B cell (primary cell): ENCODE results near the gene JAG2. TPM values are rescaled to one million over a fixed set of nuclear protein-coding genes. Genes with fewer than 3 reads are reported as not detected.

Experiments
- polyA plus RNA-seq: library from polyadenylated mRNA; depleted of rRNA; stranded (reverse); fragments of >200 nt; gene quantifications from 2 replicates; pipeline ENCODE4 v1.2.3, GENCODE V29; 2012
- small RNA-seq: library from RNA; depleted of rRNA; stranded (forward); fragments of <200 nt; gene quantifications from one replicate; pipeline ENCODE3, GENCODE V24; 2012; ENCODE audit warnings: low replicate concordance, low read depth; ENCODE audit not compliant: insufficient read length
- total RNA-seq, 2 donors: library from RNA; stranded (reverse); fragments of 120-200 nt in 1 of 2; gene quantifications; 1 replicate in 1 of 2; 2 replicates in 1 of 2; pipeline versions ENCODE4 v1.2.3 to v1.2.4, GENCODE V29; 2013 to 2022

Gene JAG2
- total and polyA plus RNA-seq, 2 donors (not counting 1 experiment from before 2014, with no cell fraction given) = 0.27 to 0.34 TPM

Small RNAs within 50 kb of the gene (small RNA-seq; reads per million reads assigned to genes)
- not detected for gene AL512356.2
- not detected for gene MIR6765

Other genes with a start within 250 kb of the JAG2 start
- 49.9 and 51.0 TPM in 2 replicates for gene PLD4, start 243.9 kb downstream of the JAG2 start, total RNA-seq
- 79.7 and 91.2 TPM in 2 replicates for gene PLD4, start 243.9 kb downstream of the JAG2 start, polyA plus RNA-seq
- not detected in 2 replicates for gene AHNAK2, start 190.4 kb downstream of the JAG2 start, total RNA-seq
- gene AHNAK2, start 190.4 kb downstream of the JAG2 start, polyA plus RNA-seq = not detected in 2 replicates
- gene CLBA1, start 183.0 kb downstream of the JAG2 start, total RNA-seq = 5.3 and 5.5 TPM in 2 replicates
- 0.63 and 1.3 TPM in 2 replicates for gene CLBA1, start 183.0 kb downstream of the JAG2 start, polyA plus RNA-seq
- 10.7 and 11.7 TPM in 2 replicates for gene CDCA4, start 147.7 kb downstream of the JAG2 start, total RNA-seq
- 6.3 and 7.2 TPM in 2 replicates for gene CDCA4, start 147.7 kb downstream of the JAG2 start, polyA plus RNA-seq
- gene GPR132, start 103.3 kb downstream of the JAG2 start, total RNA-seq = 54.5 and 63.2 TPM in 2 replicates
- gene GPR132, start 103.3 kb downstream of the JAG2 start, polyA plus RNA-seq = 38.6 and 47.8 TPM in 2 replicates
- gene NUDT14, start 12.5 kb upstream of the JAG2 start, total RNA-seq = 28.9 and 31.6 TPM in 2 replicates
- gene NUDT14, start 12.5 kb upstream of the JAG2 start, polyA plus RNA-seq = 17.4 and 20.6 TPM in 2 replicates
- gene BTBD6, start 79.8 kb upstream of the JAG2 start, total RNA-seq = 33.5 and 36.1 TPM in 2 replicates
- gene BTBD6, start 79.8 kb upstream of the JAG2 start, polyA plus RNA-seq = 33.4 and 38.8 TPM in 2 replicates
- gene BRF1, start 132.2 kb upstream of the JAG2 start, total RNA-seq = 55.8 and 61.5 TPM in 2 replicates
- gene BRF1, start 132.2 kb upstream of the JAG2 start, polyA plus RNA-seq = 24.5 and 36.0 TPM in 2 replicates
- 70.7 and 71.8 TPM in 2 replicates for gene PACS2, start 146.0 kb upstream of the JAG2 start, total RNA-seq
- 60.6 and 65.6 TPM in 2 replicates for gene PACS2, start 146.0 kb upstream of the JAG2 start, polyA plus RNA-seq
- gene TEX22, start 229.8 kb upstream of the JAG2 start, total RNA-seq = 7.0 and 8.4 TPM in 2 replicates
- gene TEX22, start 229.8 kb upstream of the JAG2 start, polyA plus RNA-seq = 0.65 and 1.7 TPM in 2 replicates